ENCODE data around the gene TBC1D22A.
"Not testable (repeated sequence)": the region's sequence is repeated elsewhere in the genome, so short reads cannot be mapped to it uniquely, and the experiment has no call there.

TBC1D22A gene

GRCh38 chr22:47123827-47124442 is 361.5 kb downstream of the TBC1D22A start:
- no peak for DNase-seq (ENCODE audit: low read depth)

- DNase-seq (ENCODE audit: low read depth), result no peak
Measured at GRCh38 chr22:47124451-47124881, 362.0 kb downstream of the TBC1D22A start.

GRCh38 chr22:47124961-47125360 is 362.5 kb downstream of the TBC1D22A start:
- DNase-seq (ENCODE audit: low read depth), result no peak

GRCh38 chr22:47125603-47126002 is 363.2 kb downstream of the TBC1D22A start:
- no peak for DNase-seq (ENCODE audit: low read depth)

GRCh38 chr22:47126344-47126811 is 363.9 kb downstream of the TBC1D22A start:
- DNase-seq (ENCODE audit: low read depth), result no peak

GRCh38 chr22:47127441-47127871 is 365.0 kb downstream of the TBC1D22A start:
- DNase-seq (ENCODE audit: low read depth), result no peak

GRCh38 chr22:47128216-47128615 is 365.8 kb downstream of the TBC1D22A start:
- DNase-seq (ENCODE audit: low read depth), result no peak

- no peak for DNase-seq (ENCODE audit: low read depth)
Measured at GRCh38 chr22:47128622-47129215, 366.3 kb downstream of the TBC1D22A start.

GRCh38 chr22:47129902-47130635 is 367.6 kb downstream of the TBC1D22A start:
- no peak for DNase-seq (ENCODE audit: low read depth)

- DNase-seq (ENCODE audit: low read depth), result no peak
Measured at GRCh38 chr22:47130883-47131631, 368.6 kb downstream of the TBC1D22A start.

- no peak for DNase-seq (ENCODE audit: low read depth)
Measured at GRCh38 chr22:47131632-47132427, 369.4 kb downstream of the TBC1D22A start.

GRCh38 chr22:47132428-47132825 is 370.0 kb downstream of the TBC1D22A start:
- DNase-seq (ENCODE audit: low read depth), result no peak

GRCh38 chr22:47133061-47133969 is 370.9 kb downstream of the TBC1D22A start:
- DNase-seq (ENCODE audit: low read depth), result no peak

GRCh38 chr22:47134222-47134621 is 371.8 kb downstream of the TBC1D22A start:
- DNase-seq (ENCODE audit: low read depth), result no peak

GRCh38 chr22:47135338-47135737 is 372.9 kb downstream of the TBC1D22A start:
- DNase-seq (ENCODE audit: low read depth), result no peak

- DNase-seq (ENCODE audit: low read depth), result no peak
Measured at GRCh38 chr22:47136050-47136449, 373.6 kb downstream of the TBC1D22A start.

GRCh38 chr22:47136671-47137070 is 374.2 kb downstream of the TBC1D22A start:
- no peak for DNase-seq (ENCODE audit: low read depth)

- no peak for DNase-seq (ENCODE audit: low read depth)
Measured at GRCh38 chr22:47139013-47139789, 376.8 kb downstream of the TBC1D22A start.

GRCh38 chr22:47139790-47140119 is 377.3 kb downstream of the TBC1D22A start:
- DNase-seq (ENCODE audit: low read depth), result no peak

GRCh38 chr22:47140975-47141374 is 378.5 kb downstream of the TBC1D22A start:
- DNase-seq (ENCODE audit: low read depth), result not testable (repeated sequence)
